HG02678 (cell line): ENCODE data around the gene GNAT1.

ENCODE experiments used
- ATAC-seq: cut with Tn5 transposase; IDR thresholded peaks from one replicate; pipeline ENCODE4 v1.9.1; 2021; ENCODE audit warnings: mild to moderate bottlenecking, moderate library complexity; ENCODE audit not compliant: unreplicated experiment

GNAT1 gene

GRCh38 chr3:50190936-50191660, at the start of gene GNAT1:
TSS of gene GNAT1 (plus strand) at chr3:50191610. CDS start at chr3:50191726, 116 bp downstream.
- no peak for ATAC-seq

GRCh38 chr3:50146316-50146901, 45.0 kb upstream of the GNAT1 start:
- ATAC-seq, result no peak

GRCh38 chr3:50147016-50147415, 44.4 kb upstream of the GNAT1 start:
- ATAC-seq, result no peak

- no peak for ATAC-seq
These were observed 44.0 kb upstream of the GNAT1 start for GRCh38 chr3:50147447-50147846.

GRCh38 chr3:50147861-50148260, 43.5 kb upstream of the GNAT1 start:
- ATAC-seq, result no peak

- ATAC-seq, result no peak
These were observed 41.0 kb upstream of the GNAT1 start for GRCh38 chr3:50150404-50150750.

GRCh38 chr3:50150863-50151686, 40.3 kb upstream of the GNAT1 start:
- no peak for ATAC-seq

GRCh38 chr3:50151728-50152127, 39.7 kb upstream of the GNAT1 start:
- ATAC-seq, result no peak

- ATAC-seq, result no peak
These were observed 37.5 kb upstream of the GNAT1 start for GRCh38 chr3:50153782-50154475.

- no peak for ATAC-seq
These were observed 37.0 kb upstream of the GNAT1 start for GRCh38 chr3:50154476-50154839.

GRCh38 chr3:50154840-50155490, 36.4 kb upstream of the GNAT1 start, which contains the start of gene SEMA3F:
TSS of gene SEMA3F (plus strand) at chr3:50155324. CDS start at chr3:50159623, 4,299 bp downstream.
- no peak for ATAC-seq

- ATAC-seq, result no peak
These were observed 35.9 kb upstream of the GNAT1 start for GRCh38 chr3:50155491-50155878.

- ATAC-seq, result no peak
These were observed 35.5 kb upstream of the GNAT1 start for GRCh38 chr3:50155891-50156290.

GRCh38 chr3:50156549-50157493, 34.6 kb upstream of the GNAT1 start:
- ATAC-seq, result no peak

- no peak for ATAC-seq
These were observed 33.4 kb upstream of the GNAT1 start for GRCh38 chr3:50157827-50158529.

GRCh38 chr3:50158530-50159146, 32.8 kb upstream of the GNAT1 start:
- no peak for ATAC-seq

- no peak for ATAC-seq
These were observed 30.8 kb upstream of the GNAT1 start for GRCh38 chr3:50160561-50160983.

- ATAC-seq, result no peak
These were observed 30.1 kb upstream of the GNAT1 start for GRCh38 chr3:50161320-50161719.
